SK-MEL-5 (cell line): ENCODE results near the gene RXFP3. TPM values are rescaled to one million over a fixed set of nuclear protein-coding genes. Genes with fewer than 3 reads are reported as not detected.
A peak's percentile ranks its signal among the peaks of the same experiment; 100 is the strongest.

Experiments used
- DNase-seq: peaks from one replicate; pipeline ENCODE4 v3.0.0-alpha.2; 2016; ENCODE audit warnings: low read depth, low spot score
- in situ Hi-C: cut with HindIII; loops from 2 replicates; pipeline ENCODE4 v1.10.0; 2016; ENCODE audit warnings: low sequenced_read_pairs, high pct_unique_total_duplicates, low pct_unique_long_range_greater_than_20kb
- small RNA-seq, 2 experiments: library from RNA; depleted of rRNA; stranded (forward); fragments of <200 nt; gene quantifications; one replicate each; pipeline ENCODE3, GENCODE V24; 2014
- total RNA-seq: library from RNA; depleted of rRNA; stranded (reverse); fragments of >200 nt; shearing (Covaris generic); gene quantifications from 2 replicates; pipeline ENCODE4 v1.2.3, GENCODE V29; 2014; rRNA removed

The RXFP3 gene
- total RNA-seq, 1 experiment from 2014 or later: not detected

GRCh38 chr5:33968211-33969005, 32.2 kb downstream of the RXFP3 start:
- DNase-seq: no peak
- in situ Hi-C loops: no loop called here

DNA sequence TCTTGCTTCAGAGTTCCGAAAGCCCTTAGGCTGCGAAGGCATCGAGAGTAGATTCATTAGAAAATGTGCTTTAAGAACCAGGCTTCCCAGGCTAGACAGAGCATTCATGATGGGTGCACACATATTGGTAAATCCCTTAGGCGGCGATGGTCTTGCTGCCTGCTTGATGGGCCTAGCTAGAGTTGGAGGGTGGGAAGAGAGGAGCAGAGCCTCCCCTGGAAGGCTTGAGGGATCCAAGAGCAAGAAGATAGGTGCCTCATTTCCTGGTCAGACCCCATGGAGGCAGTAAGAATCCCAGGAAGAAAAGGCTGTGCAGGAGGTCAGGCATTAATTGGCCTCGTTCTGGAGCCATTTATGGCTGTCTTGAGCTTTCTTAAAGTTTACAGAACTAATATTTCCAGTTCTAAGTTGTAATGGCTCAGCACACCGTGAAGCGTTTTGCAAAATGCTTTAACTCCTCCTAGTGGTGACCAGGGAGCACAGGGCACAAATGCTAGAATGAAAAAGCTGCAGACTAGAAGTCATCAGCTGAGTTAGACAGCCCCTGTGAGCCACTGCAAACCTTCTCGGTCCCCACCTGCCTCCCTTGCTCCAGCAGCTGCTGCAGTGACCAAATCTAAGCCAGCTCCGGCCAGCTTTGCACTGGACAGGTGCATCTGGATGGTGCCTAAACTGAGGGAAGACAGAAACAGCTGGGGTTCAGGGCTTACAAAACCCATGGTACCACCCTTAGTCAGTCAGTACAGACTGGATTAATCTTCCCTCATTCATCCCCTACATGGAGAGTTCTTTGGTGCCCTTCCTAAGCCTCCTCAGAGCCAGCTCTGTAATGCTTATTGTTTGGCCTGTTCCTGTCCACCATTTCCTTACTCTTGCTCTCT, 33.6 kb downstream of the RXFP3 start:
- DNase-seq: peak; percentile 71
- in situ Hi-C loops: no loop called here

- in situ Hi-C loops: no loop called here
- no peak for DNase-seq
Measured at GRCh38 chr5:33973271-33973670, 37.1 kb downstream of the RXFP3 start.

GRCh38 chr5:33975852-33976251, 39.7 kb downstream of the RXFP3 start:
- in situ Hi-C loops: no loop called here
- no peak for DNase-seq

- in situ Hi-C loops: no loop called here
- DNase-seq: no peak
Measured at GRCh38 chr5:33976307-33976706, 40.1 kb downstream of the RXFP3 start.

DNA sequence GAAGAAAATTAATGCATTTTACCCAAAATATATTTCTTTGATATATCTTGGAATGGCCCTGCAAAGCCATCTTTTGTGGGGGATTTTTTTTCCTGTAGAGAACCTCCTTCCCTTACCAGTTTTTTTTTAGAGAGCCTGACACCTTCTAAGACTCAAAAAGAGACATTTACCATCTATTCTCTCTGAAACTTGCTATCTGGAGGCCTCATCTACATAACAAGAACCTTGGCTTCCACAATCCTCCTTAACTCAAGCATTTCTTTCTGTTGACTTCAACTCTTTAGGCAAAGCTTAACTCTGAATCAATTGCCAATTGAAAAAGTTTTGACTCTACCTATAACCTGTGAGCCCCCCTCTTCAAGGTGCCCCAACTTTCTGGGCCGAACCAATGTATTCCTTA, 42.1 kb downstream of the RXFP3 start:
- in situ Hi-C loops: no loop called here
- DNase-seq: no peak

- in situ Hi-C loops: no loop called here
Measured at GRCh38 chr5:33980030-33980429, 43.8 kb downstream of the RXFP3 start.

DNA sequence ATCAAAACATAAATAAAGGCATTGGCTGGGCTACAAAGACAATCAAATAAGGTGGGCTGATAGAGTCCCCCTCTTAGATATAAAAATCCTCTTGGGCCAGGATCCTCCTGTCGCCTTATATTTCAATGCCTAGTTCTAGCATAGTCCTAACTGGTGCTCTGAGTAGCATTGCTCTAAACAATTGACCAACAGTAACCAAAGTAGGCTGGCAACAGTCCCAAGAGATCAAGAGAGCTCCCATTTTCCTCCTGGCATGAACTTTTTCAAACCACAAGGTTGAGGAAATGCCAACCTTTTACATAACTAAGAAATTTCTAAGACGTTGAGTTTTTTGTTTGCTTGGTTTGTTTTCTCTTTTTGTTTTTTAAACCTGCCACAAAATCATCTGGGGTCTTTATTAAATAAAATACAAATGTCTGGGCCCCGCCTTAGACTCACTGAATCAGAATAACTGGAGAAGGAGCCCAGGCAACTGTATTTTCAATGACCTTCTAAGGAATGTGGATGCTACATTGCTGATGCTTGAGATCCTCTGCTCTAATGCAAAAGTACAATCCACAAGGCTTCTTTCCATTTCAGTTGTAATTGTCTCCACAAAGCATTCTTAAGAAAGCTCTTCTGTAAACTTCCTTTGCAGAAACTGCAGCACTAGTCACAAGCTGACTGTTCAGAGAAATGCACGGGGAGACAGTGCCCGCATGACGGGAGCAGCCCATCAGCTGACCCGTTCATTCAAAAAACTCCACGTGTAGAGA, 45.4 kb downstream of the RXFP3 start:
- in situ Hi-C loops: no loop called here
- DNase-seq: peak; percentile 99

More at GRCh38 chr5:33980030-33980429, 43.8 kb downstream of the RXFP3 start:
- DNase-seq: no peak

- in situ Hi-C loops: no loop called here
- DNase-seq: no peak
Measured at GRCh38 chr5:33984178-33984577, 48.0 kb downstream of the RXFP3 start.

- peak; percentile 97 for DNase-seq
- in situ Hi-C loops: no loop called here
Measured at GRCh38 chr5:33984671-33985124, 48.5 kb downstream of the RXFP3 start, which contains the start of gene SLC45A2. SLC45A2 (minus strand) TSS chr5:33984693; CDS start chr5:33984583, 110 bp downstream.

GRCh38 chr5:33985447-33985846, 49.3 kb downstream of the RXFP3 start:
- DNase-seq: no peak
- in situ Hi-C loops: no loop called here

Small RNA genes within 50 kb of the gene (small RNA-seq; reads per million reads assigned to genes)
- gene RNU6-923P: 0 reads per million in 2 experiments

Other genes starting within 250 kb of the RXFP3 start
- gene ADAMTS12, start 44.4 kb upstream of the RXFP3 start, total RNA-seq: not detected in 2 replicates
- 618 and 641 TPM in 2 replicates for gene SLC45A2, start 48.3 kb downstream of the RXFP3 start, total RNA-seq
- gene AMACR, start 71.7 kb downstream of the RXFP3 start, total RNA-seq: 40.3 and 48.7 TPM in 2 replicates
- 0.59 and 0.77 TPM in 2 replicates for gene C1QTNF3, start 106.8 kb downstream of the RXFP3 start, total RNA-seq